ENCODE data around the gene CACTIN.
"Not testable (repeated sequence)": the region's sequence is repeated elsewhere in the genome, so short reads cannot be mapped to it uniquely, and the experiment has no call there.

Gene CACTIN

GRCh38 chr19:3585301-3586126 lies 41.1 kb downstream of the CACTIN start, which contains the start of gene GIPC3:
Gene GIPC3 (plus strand): TSS chr19:3585478. CDS start chr19:3585598, 120 bp downstream.
- no peak for DNase-seq

- DNase-seq: not testable (repeated sequence)
Measured at GRCh38 chr19:3584036-3584802, 42.4 kb downstream of the CACTIN start.

GRCh38 chr19:3581792-3582191 lies 44.8 kb downstream of the CACTIN start:
- DNase-seq: not testable (repeated sequence)

GRCh38 chr19:3580156-3580934 lies 46.2 kb downstream of the CACTIN start:
- DNase-seq: no peak

GRCh38 chr19:3578390-3578789 lies 48.2 kb downstream of the CACTIN start:
- no peak for DNase-seq

- no peak for DNase-seq
Measured at GRCh38 chr19:3577723-3578344, 48.8 kb downstream of the CACTIN start.

GRCh38 chr19:3576696-3577443 lies 49.7 kb downstream of the CACTIN start:
- no peak for DNase-seq

- DNase-seq: no peak
Measured at GRCh38 chr19:3575949-3576673, 50.5 kb downstream of the CACTIN start.

GRCh38 chr19:3575260-3575741 lies 51.3 kb downstream of the CACTIN start:
- peak in 1 of 5 experiments; percentile 39 for DNase-seq

GRCh38 chr19:3573858-3574637 lies 52.5 kb downstream of the CACTIN start:
- peak; percentile 69 to 93 (median 75) for DNase-seq

GRCh38 chr19:3573162-3573857 lies 53.3 kb downstream of the CACTIN start:
- DNase-seq: peak in 1 of 5 experiments; percentile 38

- no peak for DNase-seq
Measured at GRCh38 chr19:3572855-3573161, 53.8 kb downstream of the CACTIN start, which contains the start of gene HMG20B. Gene HMG20B (plus strand): TSS chr19:3572944. CDS start chr19:3573310, 366 bp downstream.

- peak; percentile 98 to 100 (median 99) for DNase-seq
Measured at GRCh38 chr19:3572132-3572854, 54.3 kb downstream of the CACTIN start.

- no peak for DNase-seq
Measured at GRCh38 chr19:3570606-3571011, 56.0 kb downstream of the CACTIN start.

- DNase-seq: not testable (repeated sequence)
Measured at GRCh38 chr19:3570042-3570441, 56.5 kb downstream of the CACTIN start.

- DNase-seq: no peak
Measured at GRCh38 chr19:3565139-3565538, 61.5 kb downstream of the CACTIN start.

GRCh38 chr19:3563709-3564524 lies 62.7 kb downstream of the CACTIN start:
- no peak for DNase-seq

All from T-helper 2 cell (primary cell).